Left ventricle myocardium superior (tissue), 1 donor: ENCODE measurements around the gene STAT2. TPM values are rescaled to one million over a fixed set of nuclear protein-coding genes. Genes with fewer than 3 reads are reported as not detected.
"Not testable (repeated sequence)": the region's sequence is repeated elsewhere in the genome, so short reads cannot be mapped to it uniquely, and the experiment has no call there.

ENCODE experiments used
- ATAC-seq: fragments of 200-7000 bp; cut with Tn5 transposase; one replicate; pipeline ENCODE4 v1.9.1; 2020; ENCODE audit warnings: mild to moderate bottlenecking, moderate library complexity
- DNase-seq: peaks from one replicate; pipeline ENCODE4 v3.0.0-alpha.2; 2020
- intact Hi-C: fragments of 100-400 bp; cut with micrococcal nuclease; formaldehyde crosslinking; loops from one replicate; pipeline ENCODE4 v1.11.0; 2022
- total RNA-seq: library from RNA; stranded (reverse); fragmentation: NEBNext Ultra II Directional; extraction: Animal tissue kit (Norgen Biotek cat#: 25700); gene quantifications from one replicate; pipeline ENCODE4 v1.2.1, GENCODE V29; 2021
- donor health status: DM: no; HTN: yes; CAD: no; lungs with severe emphysema.

The STAT2 gene
- total RNA-seq, 1 donor from 2014 or later, result 36.6 TPM

- DNase-seq (no peak), ATAC-seq (no peak)
- intact Hi-C loops, result no loop called here
These were observed 7.0 kb upstream of the STAT2 start for GRCh38 chr12:56366948-56367347.

- ATAC-seq (no peak), DNase-seq (no peak)
- intact Hi-C loops, result no loop called here
These were observed 2.5 kb upstream of the STAT2 start, which contains the start of gene APOF for GRCh38 chr12:56362130-56363059. TSS of gene APOF (minus strand) at chr12:56362857. CDS start at chr12:56362745, 112 bp downstream.

- intact Hi-C loops, result no loop called here
- DNase-seq (no peak), ATAC-seq (no peak)
These were observed 1.7 kb upstream of the STAT2 start for GRCh38 chr12:56361487-56362129.

- ATAC-seq, result no peak
- DNase-seq, result no peak
- intact Hi-C loops, result no loop called here
These were observed 923 bp downstream of the STAT2 start for GRCh38 chr12:56358836-56359532.

GRCh38 chr12:56351325-56351724 is 8.6 kb downstream of the STAT2 start:
- ATAC-seq, result no peak
- intact Hi-C loops, result no loop called here

GRCh38 chr12:56350662-56351061 is 9.2 kb downstream of the STAT2 start:
- ATAC-seq (no peak), DNase-seq (no peak)
- intact Hi-C loops, result no loop called here

More at GRCh38 chr12:56351325-56351724, 8.6 kb downstream of the STAT2 start:
- no peak for DNase-seq

GRCh38 chr12:56348776-56349175 is 11.1 kb downstream of the STAT2 start:
- no peak for DNase-seq
- no peak for ATAC-seq
- intact Hi-C loops, result no loop called here

GRCh38 chr12:56347255-56347654 is 12.7 kb downstream of the STAT2 start:
- DNase-seq, intact Hi-C loops, ATAC-seq: not testable (repeated sequence)

GRCh38 chr12:56346675-56347074 is 13.2 kb downstream of the STAT2 start:
- peak; percentile 11 for ATAC-seq
- intact Hi-C loops, result no loop called here
- DNase-seq, result no peak

GRCh38 chr12:56342290-56342689 is 17.6 kb downstream of the STAT2 start:
- intact Hi-C loops, ATAC-seq, DNase-seq: not testable (repeated sequence)

GRCh38 chr12:56341616-56342015 is 18.3 kb downstream of the STAT2 start:
- DNase-seq (no peak), ATAC-seq (no peak)
- intact Hi-C loops, result no loop called here

GRCh38 chr12:56339158-56339422 is 20.8 kb downstream of the STAT2 start:
- DNase-seq, result no peak
- intact Hi-C loops, result no loop called here
- ATAC-seq, result no peak

GRCh38 chr12:56338308-56339157 is 21.4 kb downstream of the STAT2 start, which contains the start of gene IL23A:
TSS of gene IL23A (plus strand) at chr12:56338884. CDS start at chr12:56339045, 161 bp downstream.
- DNase-seq (no peak), ATAC-seq (no peak)
- intact Hi-C loops, result no loop called here

GRCh38 chr12:56337753-56338251 is 22.1 kb downstream of the STAT2 start:
- DNase-seq (no peak), ATAC-seq (no peak)
- intact Hi-C loops, result no loop called here

- no peak for DNase-seq
- intact Hi-C loops, result no loop called here
These were observed 23.3 kb downstream of the STAT2 start for GRCh38 chr12:56336361-56337167.

GRCh38 chr12:56335527-56335926 is 24.4 kb downstream of the STAT2 start:
- ATAC-seq, DNase-seq, intact Hi-C loops: not testable (repeated sequence)

More at GRCh38 chr12:56336361-56337167, 23.3 kb downstream of the STAT2 start:
- no peak for ATAC-seq

GRCh38 chr12:56334490-56334793 is 25.5 kb downstream of the STAT2 start:
- no peak for DNase-seq
- intact Hi-C loops, result no loop called here
- ATAC-seq, result no peak
